GM18499 (cell line): ENCODE measurements around the gene MACROD2.
A peak's percentile ranks its signal among the peaks of the same experiment; 100 is the strongest.

ENCODE experiments used
- ATAC-seq: cut with Tn5 transposase; IDR thresholded peaks from one replicate; pipeline ENCODE4 v1.9.1; 2021; ENCODE audit warnings: moderate number of reproducible peaks; ENCODE audit not compliant: insufficient read depth, unreplicated experiment

MACROD2 gene

DNA sequence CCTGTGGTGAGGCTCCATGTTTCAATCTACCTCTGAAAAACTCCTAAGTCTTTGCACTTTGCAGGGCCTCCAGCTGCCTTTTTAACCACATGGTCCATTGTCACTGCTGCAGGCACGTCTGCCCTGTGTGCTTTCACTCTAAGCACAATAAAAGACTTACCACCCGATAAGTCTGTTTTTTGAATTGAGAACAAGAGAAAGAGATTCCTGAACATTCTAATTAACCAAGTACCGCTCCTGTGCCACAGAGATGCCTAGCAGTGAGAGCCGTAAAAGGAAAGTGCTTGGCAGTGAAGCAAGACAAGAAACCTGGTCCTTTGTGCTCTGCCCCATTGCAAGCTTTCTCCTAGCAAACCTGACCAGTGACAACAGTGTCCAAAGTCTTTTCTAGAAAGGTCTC, 829.7 kb downstream of the MACROD2 start:
- no peak for ATAC-seq

DNA sequence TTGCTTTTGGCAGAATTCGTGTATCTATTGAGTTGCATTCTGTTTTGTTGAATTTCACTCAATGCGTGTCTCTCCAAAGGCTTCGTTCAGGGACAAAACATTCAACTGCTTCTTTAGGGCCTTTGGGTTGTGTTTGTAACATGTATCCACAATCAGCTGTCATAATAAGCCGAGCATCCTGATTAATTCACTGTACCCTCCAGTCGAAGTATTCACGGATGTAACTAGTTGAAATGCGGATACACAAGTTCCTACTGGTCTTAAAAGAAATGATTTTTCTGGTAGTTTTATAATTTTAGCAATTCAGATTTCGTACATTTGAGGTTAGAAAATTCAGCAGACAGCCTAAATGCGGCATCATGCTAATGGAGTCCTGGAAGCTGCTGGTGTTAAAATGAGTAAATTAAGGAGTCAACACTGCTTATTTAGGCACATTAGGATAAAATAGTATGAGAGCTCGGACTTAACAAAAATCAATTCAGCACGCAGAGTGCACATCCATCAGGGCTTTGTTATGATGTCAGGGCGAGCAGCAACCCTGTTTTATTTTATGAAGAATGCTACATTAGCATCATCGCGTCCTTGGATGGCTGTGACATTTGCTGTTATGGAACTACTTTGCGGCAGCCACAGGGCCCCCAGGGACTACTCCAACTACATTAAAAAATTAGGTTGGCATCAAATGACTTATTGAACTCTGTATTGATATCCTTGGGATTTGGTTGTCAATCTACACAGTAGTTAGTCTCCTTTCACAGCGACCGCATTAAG, 831.4 kb downstream of the MACROD2 start:
- no peak for ATAC-seq

GRCh38 chr20:14828459-14828858, 833.1 kb downstream of the MACROD2 start:
- no peak for ATAC-seq

DNA sequence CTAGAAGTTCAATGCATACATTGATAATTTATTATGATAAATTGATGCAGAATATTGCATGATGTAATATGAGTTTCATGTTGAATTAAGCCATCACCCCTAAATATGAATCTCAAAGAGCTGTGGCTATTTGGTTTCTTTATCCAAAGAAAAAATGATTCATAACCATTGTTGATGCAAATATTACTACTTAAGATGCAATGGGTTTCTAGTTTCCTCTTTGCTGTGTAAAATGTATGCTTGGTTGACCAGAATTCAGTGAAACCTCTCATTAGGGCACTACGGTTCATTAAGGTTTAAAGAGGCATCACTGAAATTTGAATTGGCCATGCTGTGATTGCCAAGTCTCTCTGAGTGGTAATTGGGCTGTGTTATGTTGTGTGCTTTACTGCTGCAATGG, 834.6 kb downstream of the MACROD2 start:
- ATAC-seq: peak; percentile 38

DNA sequence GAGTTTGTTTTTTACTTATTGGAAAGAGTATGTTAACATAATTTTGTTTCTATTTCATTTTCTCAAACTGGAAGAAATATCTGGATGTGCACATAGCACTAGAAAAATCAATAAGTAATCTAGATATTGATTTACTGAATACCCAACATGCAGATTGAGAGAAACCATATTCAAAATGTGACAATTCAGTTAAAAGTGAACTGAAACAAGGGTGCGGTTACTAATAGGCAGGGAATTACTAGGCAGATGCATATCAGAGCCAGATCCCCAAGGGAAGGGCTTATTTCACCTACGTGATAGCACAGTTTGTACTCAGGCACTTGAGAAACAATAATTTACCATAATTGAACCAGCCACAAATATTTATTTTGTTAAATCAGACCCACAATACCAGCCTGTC, 835.1 kb downstream of the MACROD2 start:
- ATAC-seq: peak; percentile 61

GRCh38 chr20:14830899-14831298, 835.6 kb downstream of the MACROD2 start:
- no peak for ATAC-seq

- peak; percentile 52 for ATAC-seq
Observed at GRCh38 chr20:14832630-14833029, 837.3 kb downstream of the MACROD2 start.

DNA sequence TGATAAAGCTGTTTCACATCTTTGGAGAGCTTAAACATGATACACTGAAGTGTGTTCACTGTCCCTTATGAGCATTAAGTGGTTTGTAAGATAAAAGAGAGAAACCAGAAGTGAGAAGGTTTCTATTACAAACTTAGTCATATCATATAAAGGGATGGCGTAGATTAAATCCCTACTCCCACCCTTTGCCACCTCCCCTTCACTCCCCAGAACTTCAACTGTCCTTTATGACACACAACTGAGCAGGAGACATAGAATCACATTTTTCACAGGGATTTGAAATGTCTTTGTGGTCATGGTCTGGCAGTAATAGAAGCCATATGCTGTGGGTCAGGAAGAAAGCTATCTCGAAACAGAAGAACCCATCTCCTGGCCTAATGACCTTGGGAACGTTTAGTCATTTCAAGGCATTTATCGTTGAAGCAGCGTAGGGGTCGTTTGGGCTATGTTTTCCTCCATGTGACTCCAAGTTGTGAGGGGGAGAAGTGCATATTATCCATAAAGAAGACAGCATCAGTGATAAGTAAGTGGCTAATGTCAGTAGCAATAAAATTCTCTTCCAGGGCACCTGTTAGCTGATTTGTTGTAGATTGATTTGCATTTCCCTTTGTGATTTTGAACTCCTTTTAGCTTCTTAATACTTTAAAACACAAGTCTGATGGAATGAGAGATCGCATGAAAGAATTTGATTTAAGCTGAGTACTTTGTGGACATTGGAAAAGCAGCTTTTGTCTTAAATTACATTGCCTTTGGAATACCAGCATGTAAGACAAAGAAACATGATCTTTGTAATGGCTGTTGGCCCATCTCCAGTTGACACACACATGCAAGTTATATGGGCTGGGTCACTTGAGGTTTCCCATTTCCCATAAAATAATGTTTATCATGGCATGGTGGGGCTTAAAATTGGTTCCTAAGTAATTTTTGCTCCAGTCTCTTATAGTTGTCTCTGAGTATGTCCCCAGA, 843.6 kb downstream of the MACROD2 start:
- ATAC-seq: peak; percentile 90

DNA sequence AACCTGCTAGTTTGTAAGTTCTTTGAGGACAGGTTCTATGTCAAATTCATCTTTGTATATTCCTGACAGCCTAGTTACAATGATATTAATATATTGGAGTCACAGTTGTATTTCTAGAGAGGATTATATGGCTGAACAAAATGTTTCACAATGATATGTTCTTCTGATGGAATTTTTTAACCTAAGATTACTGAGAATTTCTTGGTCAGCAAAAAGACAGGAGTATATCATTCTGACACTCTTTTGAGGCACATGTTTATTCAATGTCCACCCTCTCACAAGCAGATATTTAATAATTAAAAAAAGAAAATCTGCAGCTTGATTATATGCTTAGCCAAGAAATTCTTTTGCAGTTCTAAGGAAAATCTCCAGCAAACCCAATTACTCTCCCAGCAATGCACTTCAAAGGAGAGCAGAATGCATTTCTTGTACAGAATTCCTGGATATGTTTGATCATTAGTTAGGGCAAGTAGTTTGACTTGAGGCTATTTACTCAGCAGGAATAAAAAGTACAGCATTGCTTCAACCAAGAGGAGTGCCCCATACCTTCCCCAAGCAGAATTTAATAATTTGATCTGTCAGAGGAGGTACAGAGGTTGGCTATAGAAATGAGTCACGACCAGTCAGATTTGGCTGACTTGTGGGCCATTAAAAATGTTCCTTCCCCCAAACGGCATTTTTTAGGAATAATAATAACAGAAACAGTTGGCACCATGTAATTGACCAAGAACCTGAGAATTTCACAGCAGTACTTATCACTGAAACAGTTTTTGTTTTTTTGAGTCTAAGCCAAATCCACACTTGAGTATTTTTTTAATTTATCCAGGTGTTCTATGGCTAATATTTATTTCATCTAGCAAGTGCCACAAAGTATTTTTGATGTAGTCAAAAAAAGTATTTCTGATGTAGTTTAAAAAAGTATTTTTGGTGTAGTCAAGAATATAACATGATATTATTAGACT, 850.2 kb downstream of the MACROD2 start:
- no peak for ATAC-seq

DNA sequence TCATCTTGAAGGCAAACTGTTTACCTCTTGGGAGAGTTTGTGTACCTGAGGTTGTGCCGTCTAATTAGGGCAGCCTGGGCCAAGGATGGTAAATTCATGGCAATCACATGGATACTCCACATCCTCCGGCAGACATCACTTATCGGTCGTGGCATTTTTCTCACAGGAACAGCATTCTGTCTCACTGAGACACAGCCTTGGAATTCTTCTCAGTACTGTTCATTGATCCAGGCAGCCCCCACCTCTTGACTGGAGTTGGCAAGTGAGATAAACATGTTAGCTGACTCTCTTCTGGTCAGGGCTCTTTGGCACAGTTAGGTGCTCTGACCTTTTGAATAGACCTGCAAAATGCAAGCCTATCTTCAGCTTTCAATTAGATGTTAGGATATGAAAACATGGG, 853.5 kb downstream of the MACROD2 start:
- ATAC-seq: no peak

DNA sequence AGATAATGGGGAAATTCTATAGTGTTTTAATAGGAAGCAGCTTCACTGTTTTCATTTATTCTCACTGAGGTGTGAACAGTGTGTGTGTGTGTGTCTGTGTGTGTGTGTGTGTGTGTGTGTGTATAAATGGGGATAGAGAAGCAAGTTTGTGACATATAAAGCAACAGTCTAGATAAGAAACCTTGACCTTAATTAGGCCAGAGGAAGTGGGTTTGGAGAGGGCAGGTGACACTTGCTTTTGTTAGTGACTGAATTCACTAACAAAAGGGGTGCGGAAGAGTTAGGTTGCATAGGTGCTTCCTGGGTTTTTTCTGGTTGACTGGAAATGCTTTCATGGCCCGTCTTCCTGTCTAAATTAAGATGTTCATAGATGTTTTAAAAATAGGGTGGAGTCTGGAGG, 857.8 kb downstream of the MACROD2 start:
- ATAC-seq: no peak

GRCh38 chr20:14855171-14855570, 859.9 kb downstream of the MACROD2 start:
- no peak for ATAC-seq

GRCh38 chr20:14859627-14860026, 864.3 kb downstream of the MACROD2 start:
- ATAC-seq: no peak

DNA sequence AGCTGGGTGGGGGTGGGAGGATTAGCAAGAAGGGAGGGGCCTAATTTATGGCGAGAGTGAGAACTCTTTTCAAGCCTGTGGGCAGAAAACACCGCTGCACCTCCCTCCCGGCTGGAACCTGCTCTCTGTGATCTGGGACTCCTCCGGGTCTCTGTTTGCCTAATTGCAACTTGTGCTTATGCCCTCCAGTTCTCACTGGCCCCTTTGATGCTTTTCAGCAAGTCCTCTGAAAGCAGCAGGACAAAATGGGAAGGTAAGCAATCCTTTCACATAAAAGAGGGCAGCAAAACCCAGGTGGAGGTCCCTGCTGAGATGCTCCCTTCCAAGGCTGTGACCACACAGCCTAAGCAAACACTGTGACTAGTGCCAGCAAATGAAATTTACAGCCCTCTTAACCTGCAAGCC, 865.1 kb downstream of the MACROD2 start:
- ATAC-seq: no peak

GRCh38 chr20:14861028-14861699, 865.8 kb downstream of the MACROD2 start:
- no peak for ATAC-seq

DNA sequence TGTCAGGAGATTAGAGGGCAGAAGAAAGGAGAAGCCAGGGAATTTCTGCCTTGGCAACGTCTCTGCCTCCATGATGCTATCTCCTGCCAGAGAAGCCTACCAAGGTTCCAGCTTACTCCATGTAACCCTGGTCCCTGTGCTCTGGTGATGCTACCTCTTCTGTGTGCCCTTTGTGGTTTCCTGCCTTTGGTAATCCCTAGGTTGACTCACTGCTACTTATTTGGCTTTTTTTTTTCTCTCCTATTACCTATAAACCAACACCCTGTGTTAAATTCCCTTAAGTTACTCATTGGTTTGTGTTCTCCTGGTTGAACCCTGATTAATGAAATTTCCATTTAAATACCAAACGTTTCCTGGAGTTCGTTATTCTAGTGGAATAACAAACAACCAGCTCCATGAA, 869.9 kb downstream of the MACROD2 start:
- no peak for ATAC-seq

DNA sequence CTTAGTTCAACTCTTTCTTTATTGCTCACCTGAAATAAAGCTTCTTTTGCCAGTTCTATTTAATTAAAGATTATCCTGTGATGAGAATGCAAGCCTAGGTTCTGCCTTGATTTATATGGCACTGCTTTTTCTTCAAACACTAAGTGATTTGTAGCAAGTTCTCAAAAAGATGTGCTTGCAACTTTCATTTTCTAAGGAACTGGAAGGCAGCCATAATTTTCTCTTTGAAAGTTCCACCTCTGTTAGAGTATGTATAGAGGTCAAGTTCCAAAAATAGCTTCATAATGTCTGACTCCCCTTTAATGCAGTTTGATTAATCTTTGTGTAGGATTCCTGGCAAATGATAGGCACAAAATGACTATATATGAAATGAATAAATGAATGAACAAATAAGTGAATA, 870.4 kb downstream of the MACROD2 start:
- no peak for ATAC-seq

DNA sequence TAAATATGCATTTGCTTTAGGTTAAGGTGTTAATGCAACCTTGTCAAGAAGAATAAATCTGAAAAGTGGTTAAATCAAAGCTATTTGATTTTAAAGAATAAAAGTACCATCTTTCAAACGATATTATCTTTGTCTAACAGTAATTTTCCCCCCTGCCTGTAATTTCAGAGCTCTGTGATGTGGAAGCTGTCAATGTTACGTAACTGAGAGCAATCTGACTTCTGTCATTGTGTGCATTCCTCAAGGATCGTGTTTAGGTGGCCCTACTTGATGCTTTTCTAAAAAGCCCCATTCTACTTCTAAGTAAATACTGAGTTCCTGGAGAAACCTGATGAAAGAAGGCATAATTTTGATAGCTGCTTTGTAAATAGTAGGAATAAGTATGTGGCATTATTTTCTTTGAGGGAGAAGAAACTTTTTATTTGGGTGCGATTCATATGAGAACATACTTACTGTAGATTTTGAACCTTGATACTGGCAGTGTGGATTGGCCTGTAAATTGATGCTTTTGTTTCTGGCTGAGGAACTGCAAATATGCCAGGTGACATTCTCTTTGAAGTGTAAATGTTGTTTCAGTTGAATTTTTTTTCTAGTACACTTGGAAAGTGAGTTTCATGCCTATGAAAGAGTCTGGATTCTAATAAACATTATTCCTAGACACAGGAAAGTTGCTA, 871.7 kb downstream of the MACROD2 start:
- ATAC-seq: no peak
